ENCODE measurements around the gene GREB1L. TPM values are rescaled to one million over a fixed set of nuclear protein-coding genes. Genes with fewer than 3 reads are reported as not detected.

GREB1L gene
- total RNA-seq, 1 experiment from 2014 or later = 75.4 TPM

DNA sequence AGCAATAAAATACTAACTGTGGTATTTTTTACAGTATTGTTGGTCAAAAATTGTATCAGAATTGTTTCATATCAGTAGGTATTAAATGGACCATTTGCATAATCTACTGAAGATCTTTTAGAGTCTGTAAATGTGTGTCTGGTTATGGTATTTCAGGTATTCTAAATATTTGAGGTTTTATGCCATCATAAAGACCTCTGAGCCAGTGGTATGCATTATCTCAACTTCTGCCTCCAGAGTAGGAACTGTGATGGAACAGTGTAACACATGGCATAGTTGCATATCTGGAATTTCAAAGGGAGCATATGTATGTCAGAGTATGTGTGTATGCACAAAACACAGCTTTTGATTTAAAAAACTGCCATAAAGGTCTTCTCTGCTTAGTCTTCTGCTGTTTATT is 15.4 kb downstream of the GREB1L start:
- POLR2A ChIA-PET = no interaction called here
- peaks cover 15% of the 10 kb centered on the region for H3K36me3 Mint-ChIP-seq (ENCODE audit: insufficient read depth, unreplicated experiment)
- Histone ChIP-seq H3K36me3 (ENCODE audit: control insufficient read depth, insufficient read depth, low read length) (no peaks in the 10 kb centered on the region), H3K27me3 (replicated peaks; ENCODE audit: control insufficient read depth, insufficient read depth, low read length) (no peaks in the 10 kb centered on the region), H3K4me1 (peaks cover 80% of the 10 kb centered on the region), H3K9me3 (no peaks in the 10 kb centered on the region), H3K4me3 (ENCODE audit: low read depth, low read length) (no peak overlapping the region)
- no peaks in the 10 kb centered on the region for H3K27me3 Mint-ChIP-seq (ENCODE audit: insufficient read depth, unreplicated experiment)
- peaks cover 26% of the 10 kb centered on the region for H3K4me1 Mint-ChIP-seq (ENCODE audit: low read depth, unreplicated experiment)
- no TSS peak for BruUV-seq (replicated peaks)
- H3K9me3 Mint-ChIP-seq (ENCODE audit: unreplicated experiment) = no peaks in the 10 kb centered on the region
- peak overlapping the region; percentile 80 for H3K27ac Mint-ChIP-seq (ENCODE audit: unreplicated experiment)
- intact Hi-C loops (cut with micrococcal nuclease; ENCODE audit: unreplicated experiment) = loop anchor here (2.0 to 5.0 kb wide), 3 partner anchors 15 to 60 kb away; partner anchors contain the start of gene GREB1L
- peak in 1 of 2 experiments; percentile 50 for DNase-seq
- TF ChIP-seq, protein P1, sequence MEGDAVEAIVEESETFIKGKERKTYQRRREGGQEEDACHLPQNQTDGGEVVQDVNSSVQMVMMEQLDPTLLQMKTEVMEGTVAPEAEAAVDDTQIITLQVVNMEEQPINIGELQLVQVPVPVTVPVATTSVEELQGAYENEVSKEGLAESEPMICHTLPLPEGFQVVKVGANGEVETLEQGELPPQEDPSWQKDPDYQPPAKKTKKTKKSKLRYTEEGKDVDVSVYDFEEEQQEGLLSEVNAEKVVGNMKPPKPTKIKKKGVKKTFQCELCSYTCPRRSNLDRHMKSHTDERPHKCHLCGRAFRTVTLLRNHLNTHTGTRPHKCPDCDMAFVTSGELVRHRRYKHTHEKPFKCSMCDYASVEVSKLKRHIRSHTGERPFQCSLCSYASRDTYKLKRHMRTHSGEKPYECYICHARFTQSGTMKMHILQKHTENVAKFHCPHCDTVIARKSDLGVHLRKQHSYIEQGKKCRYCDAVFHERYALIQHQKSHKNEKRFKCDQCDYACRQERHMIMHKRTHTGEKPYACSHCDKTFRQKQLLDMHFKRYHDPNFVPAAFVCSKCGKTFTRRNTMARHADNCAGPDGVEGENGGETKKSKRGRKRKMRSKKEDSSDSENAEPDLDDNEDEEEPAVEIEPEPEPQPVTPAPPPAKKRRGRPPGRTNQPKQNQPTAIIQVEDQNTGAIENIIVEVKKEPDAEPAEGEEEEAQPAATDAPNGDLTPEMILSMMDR (IDR thresholded peaks at IDR 0.05; ENCODE audit: insufficient read depth in 1 of 2, low read depth in 1 of 2, low read length in 1 of 2, severe bottlenecking in 1 of 2, unreplicated experiment in 1 of 2) = no peak
- CTCF ChIA-PET = no interaction called here
- H3K4me3 Mint-ChIP-seq (ENCODE audit: unreplicated experiment) = peak overlapping the region; percentile 48

DNA sequence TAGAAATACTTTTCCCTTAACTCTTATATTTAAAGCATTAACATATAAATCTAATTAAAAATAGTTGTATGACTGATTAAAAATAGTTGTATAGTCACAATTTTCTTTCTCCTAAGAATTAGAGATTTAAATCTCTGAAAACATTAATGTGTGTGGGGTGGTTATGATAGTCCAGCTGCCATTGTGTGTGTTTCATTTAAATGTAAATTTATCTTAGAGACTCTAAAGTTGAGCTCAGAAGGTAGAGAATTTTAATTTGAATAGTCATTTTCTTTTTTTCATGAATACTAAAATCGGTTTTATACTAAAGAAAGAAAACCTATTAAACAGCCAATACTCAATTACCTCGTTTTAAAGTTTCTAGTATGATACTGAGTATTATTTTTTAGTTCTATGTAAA is 18.6 kb downstream of the GREB1L start:
- H3K4me1 Mint-ChIP-seq (ENCODE audit: low read depth, unreplicated experiment) = peaks cover 51% of the 10 kb centered on the region
- intact Hi-C loops (cut with micrococcal nuclease; ENCODE audit: unreplicated experiment) = no loop called here
- H3K27me3 Mint-ChIP-seq (ENCODE audit: insufficient read depth, unreplicated experiment) = no peaks in the 10 kb centered on the region
- no TSS peak for BruUV-seq (replicated peaks)
- H3K4me1 ChIP-seq = peaks cover 97% of the 10 kb centered on the region
- H3K36me3 ChIP-seq (ENCODE audit: control insufficient read depth, insufficient read depth, low read length) = no peaks in the 10 kb centered on the region
- TF ChIP-seq, protein P1 (IDR thresholded peaks at IDR 0.05; ENCODE audit: insufficient read depth in 1 of 2, low read depth in 1 of 2, low read length in 1 of 2, severe bottlenecking in 1 of 2, unreplicated experiment in 1 of 2) = no peak
- ChIA-PET CTCF (interaction anchor here (0.6 kb wide), 1 partner anchor 213 kb away, joined by 5 read pairs; no protein-coding TSS in a partner anchor), POLR2A (interaction anchor here (0.6 kb wide), 1 partner anchor 18 kb away, joined by 3 read pairs; no protein-coding TSS in a partner anchor)
- no peak for DNase-seq
- no peak overlapping the region for H3K4me3 Mint-ChIP-seq (ENCODE audit: unreplicated experiment)
- H3K27ac Mint-ChIP-seq (ENCODE audit: unreplicated experiment) = no peak overlapping the region
- no peaks in the 10 kb centered on the region for H3K9me3 ChIP-seq
- no peaks in the 10 kb centered on the region for H3K9me3 Mint-ChIP-seq (ENCODE audit: unreplicated experiment)
- H3K4me3 ChIP-seq (ENCODE audit: low read depth, low read length) = no peak overlapping the region
- no peaks in the 10 kb centered on the region for H3K36me3 Mint-ChIP-seq (ENCODE audit: insufficient read depth, unreplicated experiment)
- H3K27me3 ChIP-seq (replicated peaks; ENCODE audit: control insufficient read depth, insufficient read depth, low read length) = no peaks in the 10 kb centered on the region

DNA sequence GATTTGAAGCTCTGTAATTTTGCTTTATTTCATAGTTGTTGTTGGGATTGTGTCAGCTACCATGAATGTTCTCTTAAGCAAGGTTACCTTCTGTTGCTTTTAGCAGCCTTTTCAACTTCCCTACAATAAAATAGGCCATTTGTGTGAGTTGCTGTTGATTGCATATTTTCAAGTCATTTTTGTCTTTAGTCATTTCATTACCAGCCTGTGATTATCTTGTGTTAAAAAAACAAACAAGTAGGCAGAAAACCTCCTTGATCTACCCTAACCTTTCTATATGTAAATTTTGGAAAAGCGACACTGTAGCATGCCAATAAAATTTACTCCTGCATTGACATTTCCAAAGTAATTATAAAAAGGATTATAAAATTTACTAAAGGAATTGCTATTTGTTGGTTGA is 19.3 kb downstream of the GREB1L start:
- H3K9me3 ChIP-seq = no peaks in the 10 kb centered on the region
- TF ChIP-seq, protein P1 (IDR thresholded peaks at IDR 0.05; ENCODE audit: insufficient read depth in 1 of 2, low read depth in 1 of 2, low read length in 1 of 2, severe bottlenecking in 1 of 2, unreplicated experiment in 1 of 2) = no peak
- Mint-ChIP-seq H3K36me3 (ENCODE audit: insufficient read depth, unreplicated experiment) (no peaks in the 10 kb centered on the region), H3K4me1 (ENCODE audit: low read depth, unreplicated experiment) (peaks cover 51% of the 10 kb centered on the region), H3K27ac (ENCODE audit: unreplicated experiment) (no peak overlapping the region), H3K9me3 (ENCODE audit: unreplicated experiment) (no peaks in the 10 kb centered on the region), H3K27me3 (ENCODE audit: insufficient read depth, unreplicated experiment) (no peaks in the 10 kb centered on the region), H3K4me3 (ENCODE audit: unreplicated experiment) (no peak overlapping the region)
- CTCF ChIA-PET = no interaction called here
- H3K4me3 ChIP-seq (ENCODE audit: low read depth, low read length) = no peak overlapping the region
- POLR2A ChIA-PET = no interaction called here
- H3K4me1 ChIP-seq = peaks cover 97% of the 10 kb centered on the region
- intact Hi-C loops (cut with micrococcal nuclease; ENCODE audit: unreplicated experiment) = no loop called here
- no peaks in the 10 kb centered on the region for H3K27me3 ChIP-seq (replicated peaks; ENCODE audit: control insufficient read depth, insufficient read depth, low read length)
- BruUV-seq (replicated peaks) = no TSS peak
- DNase-seq = no peak
- H3K36me3 ChIP-seq (ENCODE audit: control insufficient read depth, insufficient read depth, low read length) = no peaks in the 10 kb centered on the region

All from Caco-2 (cell line).